ENCODE measurements around the gene CCDC85C.

The CCDC85C gene

DNA sequence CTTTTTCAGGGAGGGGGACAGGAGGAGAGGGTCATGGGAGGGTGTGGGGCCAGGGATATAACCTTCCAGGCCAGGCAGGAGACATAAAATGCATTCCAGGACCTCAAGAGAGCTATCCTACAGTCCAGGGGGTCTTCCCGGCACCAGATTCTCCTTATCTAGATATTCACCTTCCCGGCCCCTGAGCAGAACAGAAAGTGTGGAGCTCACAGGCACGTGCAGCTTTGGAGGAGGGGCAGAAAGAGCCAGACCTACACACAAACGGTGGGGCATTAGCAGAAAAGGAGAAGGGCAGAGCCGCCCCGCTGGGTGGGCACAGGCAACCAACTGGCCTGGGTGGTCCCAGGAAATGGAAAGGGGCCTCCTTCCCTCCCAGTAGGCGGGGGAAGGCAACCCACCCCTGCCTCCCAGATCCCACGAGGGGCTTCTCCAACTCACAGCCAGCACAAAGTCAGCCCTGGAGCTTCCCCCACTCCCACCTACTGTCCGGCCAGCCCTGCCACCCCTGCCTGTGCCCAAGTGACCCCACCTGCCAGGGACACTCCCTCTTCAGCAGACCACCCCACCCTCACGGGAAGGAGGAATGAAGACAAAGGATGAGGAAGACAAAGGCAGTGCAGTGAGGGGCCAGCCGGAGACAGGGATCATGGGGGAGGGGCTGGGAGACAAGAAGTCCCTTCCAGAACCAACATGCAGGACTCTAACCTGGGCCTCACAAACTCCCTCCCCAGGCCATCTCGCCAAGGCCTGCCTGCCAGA is 33.3 kb downstream of the CCDC85C start:
- DNase-seq: no peak

DNA sequence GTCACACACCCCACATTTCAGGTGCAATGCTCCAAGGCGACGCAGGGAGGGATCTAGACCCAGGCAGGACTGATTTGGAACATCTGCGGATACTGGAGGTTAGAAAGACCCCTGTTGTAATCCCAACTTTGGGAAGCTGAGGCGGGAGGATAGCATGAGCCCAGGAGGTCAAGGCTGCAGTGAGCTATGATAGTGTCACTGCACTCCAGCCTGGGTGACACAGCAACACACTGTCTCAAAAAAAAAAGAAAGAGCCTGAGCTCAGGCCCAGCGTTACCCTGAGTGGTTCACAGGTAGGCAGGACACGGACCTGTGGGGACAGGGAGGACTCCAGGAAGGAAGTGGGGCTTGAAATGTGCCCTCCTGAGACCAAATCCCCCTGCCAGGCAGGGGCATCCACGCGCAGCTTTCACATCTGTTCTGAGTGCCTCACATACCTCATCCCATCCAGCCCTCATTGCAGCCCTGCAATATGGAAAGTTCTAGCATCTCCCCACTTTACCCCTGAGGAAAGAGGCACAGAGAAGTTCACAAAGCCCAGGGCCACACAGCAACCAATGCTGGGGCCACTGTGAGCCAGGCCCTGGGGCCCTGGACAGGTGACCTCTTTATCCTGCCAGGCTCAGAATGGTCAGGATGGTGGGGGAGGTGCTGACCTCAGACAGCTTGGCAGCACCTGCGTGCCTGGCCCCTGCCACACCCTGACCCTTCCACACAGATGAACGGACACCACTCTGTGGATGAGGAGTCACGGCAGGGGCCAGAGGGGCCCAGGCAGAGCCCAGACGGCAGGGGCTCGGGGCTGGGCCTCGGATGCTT is 34.1 kb downstream of the CCDC85C start:
- no peak for DNase-seq

DNA sequence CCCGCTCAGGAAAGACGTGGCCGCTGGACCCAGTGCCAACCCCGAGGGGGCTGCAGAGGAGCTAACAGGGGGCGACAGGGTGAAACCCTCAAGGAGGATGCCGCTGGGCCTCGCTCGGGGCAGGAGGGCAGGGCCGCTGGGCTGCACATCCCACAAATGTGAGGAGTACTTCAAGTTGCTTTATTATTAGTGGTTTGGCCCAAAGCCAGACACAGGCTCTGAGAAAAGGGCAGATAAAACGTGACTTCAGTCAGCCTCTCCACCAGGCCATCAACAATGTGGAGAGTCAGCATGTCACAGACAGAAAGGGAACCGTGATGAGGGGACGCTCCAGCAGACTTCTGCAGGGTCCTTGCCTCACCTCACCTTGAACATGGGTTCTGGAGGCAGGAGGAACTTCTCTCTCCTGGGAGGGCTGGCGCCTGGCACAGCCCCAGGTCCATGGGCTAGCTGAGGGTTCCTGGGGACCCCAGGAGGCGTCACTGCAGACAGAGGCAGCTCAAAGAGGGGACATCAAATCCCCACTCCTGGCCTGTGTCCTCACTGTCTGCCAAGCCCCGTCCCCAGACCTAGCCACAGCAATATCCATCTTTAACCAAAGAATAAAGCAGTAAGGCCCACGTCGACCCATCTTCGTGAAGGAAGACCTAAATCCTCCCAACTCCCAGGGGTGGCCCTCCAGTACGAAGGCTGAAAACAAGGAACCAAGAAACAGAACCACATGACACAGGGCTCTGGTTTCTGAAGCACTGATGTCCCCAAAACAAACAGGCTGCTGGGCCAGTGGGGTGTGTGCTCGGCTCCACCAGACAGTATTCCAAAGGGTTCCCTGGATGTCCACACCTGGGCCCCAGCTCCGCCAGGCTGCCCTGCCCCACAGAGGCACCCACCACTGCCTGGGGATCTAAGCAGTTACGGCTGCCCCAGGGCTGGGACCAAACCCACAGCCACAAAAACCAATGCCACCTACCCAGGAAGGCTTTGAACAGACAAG is 35.1 kb downstream of the CCDC85C start:
- no peak for DNase-seq

DNA sequence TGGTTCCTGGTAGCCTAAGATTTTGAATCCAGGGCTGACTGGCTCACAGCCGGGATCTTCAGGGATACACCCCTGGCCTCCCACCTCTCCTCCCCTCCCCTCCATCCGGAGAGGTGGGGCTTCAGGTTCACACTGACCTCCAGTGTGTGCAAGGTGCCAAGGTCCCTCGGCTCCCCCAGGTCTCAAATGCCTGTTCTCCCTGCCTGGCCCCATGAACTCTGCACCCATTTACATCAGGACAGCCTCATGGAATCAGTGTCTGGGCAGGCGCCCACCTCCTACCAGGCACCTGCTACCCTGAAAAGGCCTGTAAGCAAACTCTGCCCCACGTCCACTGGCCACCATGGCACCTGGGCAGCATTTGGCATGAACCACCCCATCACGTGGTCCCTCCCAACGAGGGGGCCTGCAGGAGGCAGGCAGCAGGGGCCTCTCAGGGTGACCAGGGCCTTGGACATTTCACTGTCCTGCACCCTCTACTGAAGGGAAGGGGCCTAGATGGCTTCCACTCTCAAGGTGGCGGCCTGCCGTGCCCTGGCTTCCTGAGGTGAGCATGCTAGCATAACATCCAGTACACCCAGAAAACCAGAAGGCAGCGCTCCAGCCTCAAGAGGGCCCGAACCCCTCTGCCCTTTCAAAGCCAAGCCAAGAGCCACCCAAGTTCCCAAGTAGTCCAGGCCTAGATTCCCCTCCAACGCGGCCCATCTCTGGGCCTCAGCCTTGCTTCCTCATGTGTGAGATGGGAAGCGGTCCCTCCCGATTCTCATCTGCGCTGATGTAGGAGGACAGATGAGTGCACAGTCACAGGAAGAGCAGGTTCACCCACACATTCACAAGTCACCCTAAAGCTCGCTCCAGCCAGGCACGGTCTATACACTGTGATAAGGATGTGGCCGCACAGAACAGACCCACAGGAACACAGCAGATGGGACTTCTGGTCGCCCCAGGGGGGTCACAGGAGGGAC is 37.3 kb downstream of the CCDC85C start:
- no peak for DNase-seq

DNA sequence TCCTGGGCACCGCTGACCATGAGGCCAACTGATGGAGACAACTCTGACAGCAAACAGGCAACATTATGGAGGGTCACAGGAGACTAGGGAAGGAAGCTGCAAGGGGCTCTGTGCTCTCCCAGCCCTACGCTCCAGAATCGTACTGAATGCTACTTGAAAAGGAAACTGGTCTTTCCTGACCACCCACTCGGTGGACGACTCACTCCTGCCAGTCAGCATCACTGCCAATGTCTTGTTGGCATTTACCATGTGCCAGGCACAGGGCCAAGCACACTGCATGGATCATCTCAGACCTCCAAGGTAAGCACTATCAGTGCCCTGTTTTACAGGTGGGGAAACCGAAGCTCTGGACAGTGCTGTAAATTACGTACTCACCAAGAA is 38.0 kb downstream of the CCDC85C start:
- peak in 1 of 2 experiments; percentile 68 for DNase-seq

DNA sequence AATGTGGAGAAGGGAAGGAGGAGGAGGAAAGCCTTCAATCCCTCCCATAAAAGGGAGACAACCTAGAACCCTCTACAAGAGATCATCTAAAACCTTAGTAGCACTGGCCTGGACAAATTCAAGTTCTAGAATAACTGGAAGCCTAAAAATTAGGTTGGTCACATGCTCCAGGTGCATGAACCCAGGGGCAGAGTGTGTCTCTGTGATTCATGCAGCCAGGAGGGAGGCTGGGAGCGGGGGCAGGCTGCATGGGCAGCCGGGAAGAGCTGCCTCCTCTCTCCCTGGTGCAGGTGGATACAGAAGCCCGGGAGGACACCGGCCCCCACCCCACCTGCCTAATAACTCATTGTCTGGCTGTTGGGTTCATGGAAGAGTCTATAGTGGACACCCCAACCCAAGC is 38.6 kb downstream of the CCDC85C start:
- DNase-seq: no peak

DNA sequence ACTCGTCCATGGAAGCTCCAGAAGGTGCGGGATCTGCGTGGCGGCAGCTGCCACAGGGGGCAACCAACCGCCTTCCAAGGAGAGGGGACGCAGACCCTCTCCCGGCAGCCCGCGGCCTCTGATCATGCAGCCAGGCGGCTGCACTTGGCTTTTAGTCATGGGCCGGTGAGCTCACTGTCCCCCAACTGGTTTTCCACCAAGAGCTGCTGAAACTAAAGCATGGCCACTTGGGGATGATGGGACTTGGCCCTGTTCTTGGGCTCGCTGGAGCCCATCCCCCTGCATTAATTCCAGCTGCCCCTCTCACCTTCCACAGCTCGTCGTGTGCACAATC is 39.1 kb downstream of the CCDC85C start:
- DNase-seq: peak in 1 of 2 experiments; percentile 73

DNA sequence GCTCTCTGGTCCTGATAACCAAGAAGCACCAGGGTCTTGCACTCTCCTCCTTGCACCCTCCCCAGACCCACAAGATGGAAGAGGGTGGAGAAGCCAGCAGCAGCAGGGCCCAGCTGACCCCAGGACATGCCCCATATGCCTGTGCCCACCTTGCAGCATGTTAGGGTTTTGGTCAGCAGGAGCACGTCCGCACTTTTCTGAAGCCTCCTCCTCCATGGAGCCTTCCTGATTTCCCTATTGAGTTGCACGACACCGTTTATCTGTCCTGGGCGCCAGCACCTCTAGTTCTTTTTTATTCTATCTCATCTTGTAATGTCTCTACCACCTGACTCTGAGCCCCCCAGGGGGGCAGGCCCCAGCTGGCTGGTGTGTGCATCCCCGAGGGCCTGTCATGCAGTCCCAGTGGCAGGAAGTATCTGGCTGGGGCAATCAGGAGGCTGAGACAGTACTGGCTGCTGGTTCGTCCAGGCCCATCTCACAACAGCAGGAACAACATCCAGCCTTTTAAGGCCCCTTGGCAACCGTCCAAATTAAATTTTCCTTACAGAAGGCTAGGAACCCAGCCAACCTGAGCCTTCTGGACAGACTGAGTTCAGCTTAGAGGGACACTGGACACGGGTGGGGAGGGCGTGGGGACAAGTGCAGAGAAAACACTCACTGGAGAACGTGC is 39.6 kb downstream of the CCDC85C start:
- peak; percentile 95 to 98 for DNase-seq

DNA sequence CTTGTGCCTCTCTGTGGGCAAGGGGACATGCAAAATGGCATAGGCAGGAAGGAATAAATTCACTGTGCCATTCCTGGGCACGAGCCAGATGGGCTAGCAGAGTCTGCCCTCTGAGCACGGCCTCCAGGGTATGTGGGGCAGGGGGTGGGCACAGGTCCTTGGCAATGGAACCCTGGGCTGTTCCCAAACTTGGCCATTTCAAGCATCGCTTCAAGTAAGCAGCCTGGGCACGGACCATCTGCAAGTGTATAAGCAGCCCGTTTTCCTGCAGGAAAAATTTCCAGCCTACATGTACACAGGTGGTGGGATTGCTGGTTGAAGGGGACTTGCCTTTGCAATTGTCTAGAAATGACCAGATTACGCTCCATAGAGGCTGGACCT is 40.3 kb downstream of the CCDC85C start:
- no peak for DNase-seq

DNA sequence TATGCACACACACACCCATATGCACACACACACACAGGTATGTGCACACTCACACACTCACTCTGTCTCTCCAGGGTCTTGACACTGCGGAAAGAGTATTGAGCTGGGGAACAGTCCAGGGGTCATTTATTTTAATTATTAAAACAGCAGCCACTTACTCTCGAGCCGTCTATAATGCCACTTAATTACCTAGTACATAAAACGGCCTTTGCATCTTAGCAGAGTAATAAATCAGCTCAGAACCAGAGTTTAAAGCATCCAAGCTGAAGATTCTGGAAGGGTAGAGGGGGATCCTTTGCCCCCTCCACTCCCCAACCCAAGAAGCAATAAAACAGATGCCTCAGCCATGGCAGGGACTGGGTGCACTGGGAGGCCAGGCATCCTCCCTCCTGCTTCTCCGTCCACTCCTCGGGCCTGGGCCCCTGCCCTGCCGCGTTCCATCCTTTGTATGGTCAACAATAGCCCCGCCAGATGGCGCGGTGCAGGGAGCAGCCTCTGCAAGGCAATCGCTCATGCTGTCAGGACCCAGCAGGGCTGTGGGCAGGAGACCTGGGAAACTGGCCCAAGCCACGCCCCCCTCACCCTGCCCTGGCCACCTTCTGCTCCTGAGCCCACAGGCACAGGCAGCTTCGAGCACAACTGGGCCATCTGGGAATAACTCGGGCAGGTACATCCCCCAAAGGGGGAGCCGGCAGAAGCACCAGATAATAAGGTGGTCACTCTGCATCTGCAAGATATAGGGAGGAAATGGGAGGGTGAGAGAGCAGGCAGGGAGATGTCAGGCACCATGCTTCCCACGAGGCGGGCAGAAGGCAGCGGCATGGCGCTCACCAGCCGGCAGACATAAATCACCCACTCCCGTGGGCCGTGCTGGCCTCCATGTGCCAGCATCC is 40.9 kb downstream of the CCDC85C start:
- DNase-seq: peak; percentile 76 to 90

DNA sequence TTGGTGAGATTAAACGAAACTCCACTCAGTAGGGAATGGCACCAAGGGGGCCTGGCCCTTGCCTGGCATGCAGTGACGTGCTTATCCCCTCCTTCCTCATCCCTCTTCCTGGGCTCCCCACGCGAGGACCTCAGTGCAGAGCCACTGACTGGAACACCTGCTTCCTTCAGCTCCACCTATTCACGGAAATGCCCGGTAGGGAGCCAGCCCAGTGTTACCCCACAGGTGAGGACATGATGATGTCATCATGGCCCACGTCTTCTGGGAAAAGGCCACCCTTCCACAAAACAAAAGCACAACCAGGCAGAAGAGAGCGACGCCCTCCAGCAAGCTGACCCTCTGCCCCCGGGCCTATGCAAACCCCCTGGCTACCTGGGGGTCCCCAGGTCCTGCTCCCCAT is 42.1 kb downstream of the CCDC85C start:
- peak; percentile 70 to 88 for DNase-seq

DNA sequence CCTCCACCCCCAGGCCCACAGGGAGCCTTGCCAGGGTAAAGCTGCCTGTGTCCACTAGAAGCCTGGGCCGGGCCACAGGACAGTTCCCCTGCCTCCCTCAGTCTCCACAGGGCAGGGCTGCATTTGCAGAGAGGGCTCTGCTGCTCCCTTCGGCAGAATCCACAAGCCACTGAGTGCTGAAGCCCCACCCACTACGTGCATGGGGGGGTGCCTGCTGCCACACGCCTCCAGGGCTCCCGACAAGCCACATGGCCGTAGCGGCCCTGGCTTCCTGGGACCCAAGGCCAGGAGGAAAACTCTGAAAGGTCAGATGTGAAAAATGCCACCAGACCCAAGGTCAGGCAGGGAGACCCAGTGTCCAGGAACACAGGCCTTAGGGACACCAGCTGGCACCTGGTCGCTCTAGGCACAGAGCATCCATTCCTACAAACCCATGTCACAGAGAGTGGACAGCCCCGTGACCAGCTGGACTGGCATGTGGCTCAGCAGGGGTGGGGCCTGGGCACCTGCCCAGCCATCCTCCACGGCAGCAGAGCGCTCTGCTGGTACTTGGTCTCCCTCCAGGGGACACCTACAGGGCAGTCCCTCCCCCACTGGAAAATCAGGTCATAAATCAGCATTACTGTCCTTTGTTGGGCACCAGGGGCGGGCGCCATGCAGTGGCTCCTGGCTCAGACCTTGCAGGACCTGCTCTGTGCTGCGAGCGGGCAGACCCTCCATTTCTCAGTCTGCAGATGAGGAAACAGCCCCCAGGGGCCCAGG is 42.9 kb downstream of the CCDC85C start:
- peak; percentile 73 to 89 for DNase-seq

DNA sequence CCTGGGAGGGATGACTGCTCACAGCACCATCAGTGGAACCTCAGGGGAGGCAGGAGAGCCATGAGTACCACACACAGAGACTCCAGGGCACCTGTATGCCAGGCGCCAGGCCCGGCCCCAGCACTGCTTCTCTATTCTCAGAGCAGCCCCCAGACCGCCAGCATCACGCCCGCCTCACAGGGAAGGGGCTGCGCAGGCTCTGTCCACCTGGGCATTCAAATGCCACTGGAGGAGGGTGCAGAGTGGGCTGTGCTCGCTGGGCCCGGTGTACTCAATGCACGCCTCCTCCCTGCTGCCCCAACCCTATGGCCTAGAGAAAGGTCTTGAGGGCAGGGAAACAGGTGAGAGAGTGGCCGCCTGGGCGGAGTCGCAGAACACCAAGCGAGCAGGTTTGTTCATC is 43.6 kb downstream of the CCDC85C start:
- DNase-seq: no peak

DNA sequence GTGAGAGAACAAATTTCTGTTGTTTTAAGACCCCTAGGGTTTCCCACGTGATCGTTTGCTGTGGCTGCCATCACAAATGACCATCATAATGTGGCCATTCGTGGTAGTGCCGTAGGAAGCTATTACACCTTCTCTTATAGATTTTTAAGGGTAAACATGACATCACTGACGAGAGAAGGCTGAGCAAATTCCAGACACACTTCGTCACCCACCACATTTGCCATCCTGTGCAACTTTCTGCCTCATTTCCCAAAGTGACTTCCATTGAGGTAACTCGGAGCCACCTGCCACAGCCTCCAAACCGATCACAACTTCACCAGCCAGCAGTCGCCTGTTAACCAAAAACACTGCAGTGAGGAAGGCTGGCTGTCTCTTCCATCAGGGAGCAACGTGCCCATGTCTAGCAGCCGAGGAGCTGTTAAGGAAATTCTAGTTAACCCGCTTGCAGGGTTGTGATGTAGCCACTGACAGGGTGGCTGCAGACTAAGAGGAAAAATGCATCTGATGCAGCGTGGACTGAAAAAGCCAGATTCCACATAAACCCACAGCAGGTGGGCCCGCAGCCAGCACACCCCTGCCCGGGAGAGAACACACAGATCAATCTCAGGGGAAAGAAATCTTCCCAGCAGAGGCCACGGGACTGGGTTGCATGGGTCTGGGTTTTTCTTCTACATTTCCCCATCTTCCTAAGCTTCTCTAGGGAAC is 44.6 kb downstream of the CCDC85C start:
- no peak for DNase-seq

DNA sequence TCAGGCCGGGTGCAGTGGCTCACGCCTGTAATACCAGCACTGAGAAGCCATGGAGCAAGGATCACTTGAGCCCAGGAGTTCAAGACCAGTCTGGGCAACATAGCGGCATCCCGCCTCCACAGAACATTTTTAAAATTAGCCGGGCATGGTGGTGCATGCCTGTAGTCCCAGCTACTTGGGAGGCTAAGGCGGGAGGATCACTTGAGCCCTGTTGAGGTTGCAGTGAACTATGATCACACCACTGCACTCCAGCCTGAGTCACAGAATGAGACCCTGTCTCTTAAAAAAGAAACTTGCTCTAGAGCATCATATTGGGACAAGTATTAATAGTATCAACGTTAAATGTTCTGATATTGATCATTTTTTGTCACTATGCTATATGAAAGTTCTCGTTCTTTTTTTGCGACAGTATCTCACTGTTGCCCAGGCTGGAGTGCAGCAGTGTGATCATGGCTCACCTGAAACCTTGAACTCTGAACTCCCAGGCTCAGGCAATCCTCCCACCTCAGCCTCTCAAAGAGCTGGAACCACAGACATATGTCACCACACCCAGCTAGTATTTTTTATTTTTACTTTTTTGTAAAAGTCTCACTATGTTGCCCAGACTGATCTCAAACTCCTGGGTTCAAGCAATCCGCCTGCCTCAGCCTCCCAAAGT is 47.7 kb downstream of the CCDC85C start:
- no peak for DNase-seq

DNA sequence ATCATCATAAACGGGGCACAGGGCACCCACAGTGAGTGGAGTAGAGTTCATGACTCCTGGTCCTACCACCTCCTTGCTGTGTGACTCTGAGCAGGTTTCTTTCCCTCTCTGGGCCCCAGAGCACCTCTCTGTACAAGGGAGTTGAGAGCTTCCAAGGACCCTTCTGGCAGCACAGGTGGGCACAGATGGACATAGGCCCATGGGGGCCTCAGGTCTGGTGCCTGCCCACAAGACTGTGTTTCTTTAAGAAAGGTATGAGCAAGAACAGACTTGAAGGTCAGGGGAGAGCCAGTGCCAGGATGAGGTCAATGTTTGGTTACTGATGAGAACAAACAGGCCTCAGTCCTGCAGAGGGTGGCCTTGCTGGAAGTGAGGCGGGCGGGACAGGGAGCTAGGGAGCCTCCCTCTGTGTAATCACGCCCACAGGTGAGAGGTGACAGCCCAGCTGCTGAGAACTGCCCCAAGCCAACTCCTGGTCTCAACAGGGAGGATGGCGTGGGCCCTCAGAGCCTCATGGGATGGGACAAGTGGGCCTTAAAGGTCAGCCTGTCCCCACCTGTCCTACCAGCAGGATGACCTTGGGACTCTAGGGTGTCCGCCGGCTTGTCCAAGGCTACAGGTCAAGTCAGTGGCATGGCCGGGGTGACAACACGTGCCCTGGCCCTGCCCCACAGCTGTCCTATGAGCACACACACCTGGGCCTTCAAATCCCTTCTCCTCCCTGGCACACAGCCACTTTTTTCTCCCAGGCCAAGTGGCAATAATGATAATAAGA is 49.1 kb downstream of the CCDC85C start:
- no peak for DNase-seq

DNA sequence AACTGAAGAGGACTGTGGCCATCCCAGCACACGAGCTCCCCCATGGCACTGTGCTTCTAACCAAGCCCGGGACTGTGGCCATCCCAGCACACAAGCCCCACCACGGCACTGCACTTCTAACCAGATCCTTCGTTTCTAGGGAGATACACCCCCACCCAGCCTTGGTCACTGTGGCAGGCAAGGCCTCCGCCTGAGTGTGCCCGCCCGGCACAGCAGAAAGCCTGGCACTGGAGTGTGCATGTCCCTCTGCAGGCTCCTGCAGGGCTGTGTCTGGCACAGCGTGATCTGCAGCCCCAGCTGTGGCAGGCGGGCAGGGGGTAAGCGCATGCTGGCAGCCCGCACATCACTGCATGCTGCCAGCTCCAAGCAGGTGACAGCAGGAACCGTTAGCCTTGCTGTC is 49.8 kb downstream of the CCDC85C start:
- peak in 1 of 2 experiments; percentile 36 for DNase-seq
